H9 (cell line): Measurements from ENCODE around the gene TGFB1I1. TPM values are rescaled to one million over a fixed set of nuclear protein-coding genes. Genes with fewer than 3 reads are reported as not detected.

ENCODE experiments used
- DNase-seq: peaks from one replicate; pipeline ENCODE4 v3.0.0-alpha.2; 2017
- H2AFZ ChIP-seq: one replicate; pipeline ENCODE4 v1.6.1; 2013; ENCODE audit warnings: mild to moderate bottlenecking, low read length, control low read depth, moderate library complexity
- H2AK5ac ChIP-seq: 2 replicates; pipeline ENCODE4 v1.6.1; 2013; ENCODE audit warnings: low read length, control low read depth, mixed read lengths; ENCODE audit not compliant: insufficient read length
- H2BK120ac ChIP-seq: one replicate; pipeline ENCODE4 v1.6.1; 2013; ENCODE audit warnings: low read depth, mild to moderate bottlenecking, low read length, control low read depth, inconsistent platforms; ENCODE audit not compliant: poor library complexity, severe bottlenecking
- H2BK12ac ChIP-seq: 2 replicates; pipeline ENCODE4 v1.6.1; 2013; ENCODE audit warnings: low read length, control low read depth, mixed read lengths, low read depth; ENCODE audit not compliant: insufficient read length
- H2BK15ac ChIP-seq: 2 replicates; pipeline ENCODE4 v1.6.1; 2013; ENCODE audit warnings: low read depth, low read length, control low read depth
- H2BK20ac ChIP-seq: one replicate; pipeline ENCODE4 v1.6.1; 2013; ENCODE audit warnings: low read depth, mild to moderate bottlenecking, low read length, control low read depth, inconsistent platforms; ENCODE audit not compliant: poor library complexity, severe bottlenecking
- H2BK5ac ChIP-seq: 2 replicates; pipeline ENCODE4 v1.6.1; 2013; ENCODE audit warnings: low read length, control low read depth, mixed read lengths; ENCODE audit not compliant: insufficient read length
- H3K14ac ChIP-seq: 2 replicates; pipeline ENCODE4 v1.6.1; 2013; ENCODE audit warnings: low read length, control low read depth; ENCODE audit not compliant: insufficient read depth
- H3K18ac ChIP-seq: 2 replicates; pipeline ENCODE4 v1.6.1; 2013; ENCODE audit warnings: low read depth, mild to moderate bottlenecking, mixed read lengths, low read length, control low read depth; ENCODE audit not compliant: insufficient read length
- H3K23ac ChIP-seq: 2 replicates; pipeline ENCODE4 v1.6.1; 2013; ENCODE audit warnings: low read length, control low read depth, mixed read lengths, low read depth; ENCODE audit not compliant: insufficient read length
- H3K23me2 ChIP-seq: 2 replicates; pipeline ENCODE4 v1.6.1; 2013; ENCODE audit warnings: low read depth, mild to moderate bottlenecking, mixed read lengths, low read length, control low read depth; ENCODE audit not compliant: insufficient read length, poor library complexity, severe bottlenecking
- H3K27ac ChIP-seq: 2 replicates; pipeline ENCODE4 v1.5.1; 2013; ENCODE audit warnings: low read length, control low read depth, mixed read lengths, low read depth; ENCODE audit not compliant: insufficient read length
- H3K27me3 ChIP-seq: 2 replicates; pipeline ENCODE4 v1.6.1; 2013; ENCODE audit warnings: low read length, control low read depth, inconsistent platforms; ENCODE audit not compliant: insufficient read depth
- H3K4ac ChIP-seq: 2 replicates; pipeline ENCODE4 v1.6.1; 2013; ENCODE audit warnings: low read depth, mild to moderate bottlenecking, control low read depth, inconsistent platforms, low read length, moderate library complexity
- H3K4me1 ChIP-seq: 2 replicates; pipeline ENCODE4 v1.6.1; 2013; ENCODE audit warnings: low read length, control low read depth, inconsistent platforms; ENCODE audit not compliant: insufficient read depth
- H3K4me2 ChIP-seq: 2 replicates; pipeline ENCODE4 v1.6.1; 2013; ENCODE audit warnings: low read length, control low read depth, mixed read lengths; ENCODE audit not compliant: insufficient read length, insufficient read depth
- H3K56ac ChIP-seq: 2 replicates; pipeline ENCODE4 v1.6.1; 2013; ENCODE audit warnings: low read depth, mild to moderate bottlenecking, mixed read lengths, low read length, control low read depth; ENCODE audit not compliant: insufficient read length
- H3K79me1 ChIP-seq: 2 replicates; pipeline ENCODE4 v1.6.1; 2013; ENCODE audit warnings: low read depth, mild to moderate bottlenecking, moderate library complexity, low read length, control low read depth, inconsistent platforms; ENCODE audit not compliant: insufficient read depth, poor library complexity, severe bottlenecking
- H3K79me2 ChIP-seq: 2 replicates; pipeline ENCODE4 v1.6.1; 2013; ENCODE audit warnings: low read length, control low read depth, inconsistent platforms; ENCODE audit not compliant: insufficient read depth
- H3K9ac ChIP-seq: 2 replicates; pipeline ENCODE4 v1.6.1; 2013; ENCODE audit warnings: low read length, control low read depth, mixed read lengths; ENCODE audit not compliant: insufficient read length; ENCODE audit errors: extremely low read depth
- H3K9me3 ChIP-seq: one replicate; pipeline ENCODE4 v1.6.1; 2013; ENCODE audit warnings: low read depth, low read length, inconsistent platforms; ENCODE audit not compliant: control insufficient read depth
- H3T11ph ChIP-seq: one replicate; pipeline ENCODE4 v1.6.1; 2013; ENCODE audit warnings: mild to moderate bottlenecking, low read length, control low read depth, inconsistent platforms
- H4K20me1 ChIP-seq: one replicate; pipeline ENCODE4 v1.6.1; 2013; ENCODE audit not compliant: control insufficient read depth, insufficient read length, insufficient read depth
- H4K5ac ChIP-seq: 2 replicates; pipeline ENCODE4 v1.6.1; 2013; ENCODE audit warnings: low read depth, mild to moderate bottlenecking, mixed read lengths, low read length, control low read depth; ENCODE audit not compliant: insufficient read length
- H4K8ac ChIP-seq: replicated peaks from 2 replicates; pipeline ENCODE4 v1.6.1; 2013; ENCODE audit warnings: low read length, control low read depth, mixed read lengths, low read depth; ENCODE audit not compliant: insufficient read length
- H4K91ac ChIP-seq: 2 replicates; pipeline ENCODE4 v1.6.1; 2013; ENCODE audit warnings: low read depth, mild to moderate bottlenecking, moderate library complexity, mixed read lengths, low read length, control low read depth; ENCODE audit not compliant: insufficient read length
- H3K27ac Mint-ChIP-seq, 3 experiments: 2 replicates in 2 of 3; 3 replicates in 1 of 3; pipeline ENCODE4 v1.8.0; 2020 to 2021; ENCODE audit warnings: mixed read lengths in 3 of 3, mild to moderate bottlenecking in 1 of 3, moderate library complexity in 1 of 3
- H3K27me3 Mint-ChIP-seq: 2 replicates; pipeline ENCODE4 v1.8.0; 2021; ENCODE audit warnings: low read depth, mild to moderate bottlenecking, moderate library complexity, mixed read lengths
- H3K36me3 Mint-ChIP-seq, 3 experiments: 2 replicates in 2 of 3; 3 replicates in 1 of 3; pipeline ENCODE4 v1.8.0; 2020 to 2021; ENCODE audit warnings: low read depth in 3 of 3, mixed read lengths in 3 of 3; ENCODE audit not compliant: insufficient read depth in 1 of 3
- H3K4me1 Mint-ChIP-seq, 2 experiments: 2 replicates each; pipeline ENCODE4 v1.8.0; 2020; ENCODE audit warnings: mixed read lengths in 2 of 2
- H3K4me3 Mint-ChIP-seq, 2 experiments: 2 replicates in 1 of 2; 3 replicates in 1 of 2; pipeline ENCODE4 v1.8.0; 2020 to 2021; ENCODE audit warnings: mild to moderate bottlenecking in 2 of 2, mixed read lengths in 2 of 2, moderate library complexity in 1 of 2
- H3K9me3 Mint-ChIP-seq, 2 experiments: 2 replicates in 1 of 2; 3 replicates in 1 of 2; pipeline ENCODE4 v1.8.0; 2020; ENCODE audit warnings: mild to moderate bottlenecking in 2 of 2, mixed read lengths in 2 of 2, moderate library complexity in 1 of 2
- WGBS: extraction: QIAGEN DNeasy Blood & Tissue Kit; methylation state at CpG from one replicate; pipeline ENCODE4 v1.1.7; 2013; ENCODE audit warnings: missing lambda C conversion rate, low lambda C conversion rate, mixed read lengths; ENCODE audit not compliant: insufficient read length; ENCODE audit errors: extremely low coverage; 5-methylcytosine and 5-hydroxymethylcytosine counted together
- total RNA-seq: library from RNA; stranded (reverse); gene quantifications from 2 replicates; pipeline ENCODE4 v1.2.1, GENCODE V29; 2021
- TF ChIP-seq, protein P1 (sequence below): fragments of 200-600 bp; sonication (generic); conservative IDR thresholded peaks from 3 replicates; pipeline ENCODE4 v1.8.0; 2021; ENCODE audit warnings: antibody characterized with exemption, mild to moderate bottlenecking

Gene TGFB1I1
- total RNA-seq, 1 experiment from 2014 or later, result 15.4 TPM

DNA sequence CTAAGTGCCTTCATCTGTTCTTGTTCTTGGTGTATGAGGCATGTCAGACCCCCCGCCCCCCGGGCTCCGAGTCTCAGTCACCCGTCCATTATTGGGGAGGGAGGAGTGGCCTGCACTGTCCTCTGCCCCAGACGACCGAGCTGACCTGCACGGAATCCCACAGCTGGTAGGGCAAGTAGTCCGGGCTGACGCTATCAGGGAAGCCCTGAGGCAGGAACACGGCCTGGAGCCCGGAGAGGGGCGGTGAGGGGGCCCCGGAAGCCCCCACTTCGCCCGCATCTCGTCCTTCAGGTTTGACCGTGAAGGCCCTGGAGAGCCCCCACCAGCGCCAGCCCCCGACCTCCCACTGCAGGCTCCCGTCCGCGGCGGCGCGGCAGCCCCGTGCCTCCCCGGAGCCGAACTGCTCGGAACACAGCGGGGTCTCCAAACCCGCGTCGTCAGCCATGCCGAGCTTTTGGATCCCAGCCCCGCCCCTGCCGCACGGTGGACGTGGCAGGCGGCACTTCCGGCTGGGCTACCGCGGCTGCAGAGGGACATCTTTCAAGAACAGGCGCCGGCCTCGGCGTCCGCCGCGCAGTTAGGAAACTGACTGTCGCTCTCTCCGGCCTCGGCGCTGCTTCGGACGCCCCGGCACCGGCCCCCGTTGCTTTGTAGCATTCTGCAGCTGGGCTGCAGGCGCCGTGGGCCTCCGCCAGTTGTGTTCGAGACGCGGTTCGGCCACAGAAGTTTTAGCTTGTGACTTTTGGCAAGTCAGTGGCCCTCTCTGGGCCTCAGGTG lies 36.2 kb downstream of the TGFB1I1 start, which contains the start of gene RUSF1:
TSS of gene RUSF1 (minus strand) at position 463 of the 777 bp plus-strand sequence. CDS start at position 445, 18 bp downstream.
- no peak within 1 kb of the TSS for H3T11ph ChIP-seq
- TF ChIP-seq, protein P1, sequence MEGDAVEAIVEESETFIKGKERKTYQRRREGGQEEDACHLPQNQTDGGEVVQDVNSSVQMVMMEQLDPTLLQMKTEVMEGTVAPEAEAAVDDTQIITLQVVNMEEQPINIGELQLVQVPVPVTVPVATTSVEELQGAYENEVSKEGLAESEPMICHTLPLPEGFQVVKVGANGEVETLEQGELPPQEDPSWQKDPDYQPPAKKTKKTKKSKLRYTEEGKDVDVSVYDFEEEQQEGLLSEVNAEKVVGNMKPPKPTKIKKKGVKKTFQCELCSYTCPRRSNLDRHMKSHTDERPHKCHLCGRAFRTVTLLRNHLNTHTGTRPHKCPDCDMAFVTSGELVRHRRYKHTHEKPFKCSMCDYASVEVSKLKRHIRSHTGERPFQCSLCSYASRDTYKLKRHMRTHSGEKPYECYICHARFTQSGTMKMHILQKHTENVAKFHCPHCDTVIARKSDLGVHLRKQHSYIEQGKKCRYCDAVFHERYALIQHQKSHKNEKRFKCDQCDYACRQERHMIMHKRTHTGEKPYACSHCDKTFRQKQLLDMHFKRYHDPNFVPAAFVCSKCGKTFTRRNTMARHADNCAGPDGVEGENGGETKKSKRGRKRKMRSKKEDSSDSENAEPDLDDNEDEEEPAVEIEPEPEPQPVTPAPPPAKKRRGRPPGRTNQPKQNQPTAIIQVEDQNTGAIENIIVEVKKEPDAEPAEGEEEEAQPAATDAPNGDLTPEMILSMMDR, result no peak
- no peak within 1 kb of the TSS for H2BK15ac ChIP-seq
- no peak within 1 kb of the TSS for H2BK120ac ChIP-seq
- peak; percentile 91 for DNase-seq
- peak within 1 kb of the TSS; percentile 94 for H3K4me2 ChIP-seq
- no peak within 1 kb of the TSS for H3K56ac ChIP-seq
- H3K27me3 Mint-ChIP-seq, result peaks cover 4% of the 10 kb centered on the region
- no peak within 1 kb of the TSS for H2AFZ ChIP-seq
- H2BK5ac ChIP-seq, result no peak within 1 kb of the TSS
- no peaks in the 10 kb centered on the region for H4K20me1 ChIP-seq
- no peak within 1 kb of the TSS for H4K5ac ChIP-seq
- no peak within 1 kb of the TSS for H2AK5ac ChIP-seq
- H3K27ac Mint-ChIP-seq, result peak within 1 kb of the TSS; percentile 87 to 94 (median 92)
- no peak within 1 kb of the TSS for H3K23ac ChIP-seq
- no peak within 1 kb of the TSS for H4K91ac ChIP-seq
- H3K4me1 Mint-ChIP-seq, result peaks cover 13 to 19% of the 10 kb centered on the region in 2 experiments
- H3K18ac ChIP-seq, result peak within 1 kb of the TSS; percentile 77
- peak within 1 kb of the TSS; percentile 82 for H3K9ac ChIP-seq
- no peaks in the 10 kb centered on the region for H3K79me2 ChIP-seq
- peaks cover 2 to 5% (median 3%) of the 10 kb centered on the region in 3 experiments; a peak in 4 of 7 replicates for H3K36me3 Mint-ChIP-seq
- no peaks in the 10 kb centered on the region for H3K79me1 ChIP-seq
- H2BK20ac ChIP-seq, result no peak within 1 kb of the TSS
- H3K9me3 Mint-ChIP-seq, result peaks cover 0 to 2% of the 10 kb centered on the region in 2 experiments; a peak in 2 of 5 replicates
- H3K14ac ChIP-seq, result peak within 1 kb of the TSS; percentile 92; the same call in 1 of the 2 replicates
- H3K23me2 ChIP-seq, result peaks cover 6% of the 10 kb centered on the region
- H3K27ac ChIP-seq, result no peak within 1 kb of the TSS
- H3K27me3 ChIP-seq, result no peaks in the 10 kb centered on the region
- H3K4me1 ChIP-seq, result 0 out of 2 replicates have a peak, but pooled peaks cover 3% of the 10 kb centered on the region
- H3K9me3 ChIP-seq, result no peaks in the 10 kb centered on the region
- peak within 1 kb of the TSS; percentile 87 to 93 for H3K4me3 Mint-ChIP-seq
- no peak within 1 kb of the TSS for H4K8ac ChIP-seq
- no CpG with 5 or more reads among the region's 65 CpGs for WGBS
- H3K4ac ChIP-seq, result no peak within 1 kb of the TSS
- H2BK12ac ChIP-seq, result no peak within 1 kb of the TSS
